HG03060 (cell line): Measurements from ENCODE around the gene UFC1.
A peak's percentile ranks its signal among the peaks of the same experiment; 100 is the strongest.

ENCODE experiments used
- ATAC-seq: cut with Tn5 transposase; IDR thresholded peaks from one replicate; pipeline ENCODE4 v1.9.1; 2021; ENCODE audit warnings: low read depth, moderate number of reproducible peaks; ENCODE audit not compliant: unreplicated experiment

UFC1 gene

DNA sequence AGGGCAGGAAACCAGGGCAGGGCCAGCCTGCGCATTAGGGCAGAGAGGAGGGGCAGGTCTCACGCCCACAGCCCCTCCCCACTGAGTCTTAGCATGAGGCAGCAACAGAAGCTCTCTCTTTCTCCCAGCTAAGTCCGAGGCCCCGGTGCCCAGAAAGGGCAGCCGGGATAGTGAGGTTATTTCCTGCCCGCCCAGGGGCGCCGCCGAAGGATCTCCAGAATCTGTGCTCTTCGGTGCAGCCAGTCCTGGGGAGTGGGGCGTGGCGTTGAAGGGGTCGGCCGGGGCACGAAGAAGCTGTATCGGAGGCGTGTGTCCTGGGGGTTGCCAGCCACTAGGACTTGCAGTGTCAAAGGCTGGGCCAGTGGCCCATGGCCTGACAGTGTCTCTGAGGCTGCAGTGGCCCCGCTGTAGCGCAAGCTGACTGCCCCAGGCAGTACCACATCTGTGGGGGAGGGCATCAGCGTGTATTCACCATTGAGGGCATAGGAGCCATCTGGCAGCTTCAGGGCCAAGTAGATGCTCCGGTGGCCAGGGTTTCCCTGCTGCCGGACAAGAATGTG is 37.3 kb downstream of the UFC1 start:
- ATAC-seq, result no peak

DNA sequence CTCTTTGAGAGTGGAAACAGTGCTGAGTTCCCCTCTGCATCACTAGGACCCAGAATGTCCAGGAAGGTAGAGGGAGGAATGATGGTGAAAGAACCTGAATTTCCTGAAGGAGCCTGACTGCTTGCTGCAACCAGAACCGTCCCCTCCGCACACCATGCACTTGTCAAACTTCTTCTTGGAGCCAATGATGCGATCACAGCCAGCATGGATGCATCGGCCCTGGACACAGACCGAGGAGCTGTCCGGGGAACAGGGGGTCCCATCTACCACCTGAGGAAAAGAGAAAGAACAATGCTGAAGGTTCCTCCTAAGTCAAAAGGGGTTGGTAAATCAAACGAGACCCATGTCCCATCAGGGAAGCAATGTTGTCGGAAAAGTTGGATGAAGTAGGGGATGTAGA is 38.2 kb downstream of the UFC1 start:
- ATAC-seq, result no peak

DNA sequence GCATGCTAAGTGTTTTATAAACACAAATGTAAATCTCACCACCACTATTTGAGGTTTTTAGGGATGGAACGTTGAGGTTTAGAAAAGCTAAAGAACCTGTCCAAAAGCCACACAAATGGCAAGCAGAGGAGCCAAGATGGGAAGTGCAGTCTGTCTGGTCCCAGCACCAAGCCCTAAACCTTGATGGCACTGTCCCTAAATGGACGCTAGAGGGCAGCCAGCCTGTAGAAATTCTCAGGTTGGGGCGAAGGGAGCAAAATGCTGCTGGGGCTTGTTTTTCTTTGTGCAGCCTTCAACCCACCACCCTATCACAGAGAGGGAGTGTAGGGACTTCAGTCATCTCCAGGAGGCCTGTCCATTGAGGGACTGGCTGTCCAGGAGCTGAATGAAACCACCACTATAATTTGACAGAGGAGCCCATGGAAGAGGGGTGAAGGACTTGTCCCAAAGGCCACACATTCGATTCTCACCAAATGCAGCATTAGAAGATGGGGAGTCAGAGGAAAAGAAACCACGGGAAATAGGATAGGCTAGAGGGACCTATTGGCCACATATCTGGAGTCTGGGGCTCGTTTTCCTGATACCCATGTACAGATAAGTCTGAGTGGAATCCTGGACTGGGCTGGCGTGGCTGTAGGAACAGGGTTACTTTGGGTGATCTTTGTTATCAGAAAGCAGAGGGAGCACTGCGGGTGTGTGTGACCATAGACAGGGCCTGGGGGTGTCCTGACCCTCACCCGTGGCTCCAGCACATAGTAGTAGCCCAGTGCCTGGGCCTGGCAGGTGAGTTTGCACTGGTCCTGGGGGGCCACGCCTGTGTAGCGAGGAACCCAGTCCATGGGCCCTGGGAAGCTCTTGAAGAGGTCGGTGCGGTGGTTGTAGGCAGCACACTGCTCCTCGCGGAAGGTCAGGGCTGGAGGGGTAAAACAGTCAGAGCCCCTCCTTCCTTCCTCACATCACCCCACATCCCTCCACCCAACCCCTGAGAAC is 39.0 kb downstream of the UFC1 start:
- no peak for ATAC-seq

DNA sequence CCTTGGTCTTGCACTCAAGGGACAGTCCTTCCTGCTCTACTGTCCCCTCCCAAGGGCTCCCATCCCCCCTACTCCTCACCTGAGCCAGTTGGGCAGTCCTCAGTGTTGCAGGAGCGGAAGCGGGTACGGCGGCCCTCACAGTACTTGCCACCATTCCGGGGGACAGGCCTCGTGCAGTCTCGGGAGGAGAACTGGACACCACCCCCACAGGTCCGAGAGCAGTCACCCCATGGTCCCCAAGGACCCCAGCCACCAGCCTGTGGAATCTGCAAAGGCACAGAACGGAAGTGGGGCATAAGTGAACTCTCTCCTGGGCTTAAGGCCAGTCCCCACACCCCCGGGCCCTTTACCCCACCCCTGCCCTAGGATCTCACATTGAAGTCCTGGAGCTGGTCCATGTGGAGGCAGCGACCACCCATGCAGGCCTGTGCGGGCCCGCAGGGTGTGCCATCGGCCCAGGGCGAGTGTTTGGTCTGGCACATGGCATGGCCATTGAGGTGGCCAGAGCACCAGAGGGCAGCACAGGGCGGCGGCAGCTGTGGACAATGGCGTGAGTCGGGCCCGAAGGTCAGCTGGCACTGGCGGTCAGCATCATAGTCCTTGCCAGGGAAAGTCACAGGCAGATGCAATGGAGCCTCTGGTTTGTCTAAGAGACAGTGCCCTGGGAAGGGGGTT is 39.9 kb downstream of the UFC1 start:
- no peak for ATAC-seq

DNA sequence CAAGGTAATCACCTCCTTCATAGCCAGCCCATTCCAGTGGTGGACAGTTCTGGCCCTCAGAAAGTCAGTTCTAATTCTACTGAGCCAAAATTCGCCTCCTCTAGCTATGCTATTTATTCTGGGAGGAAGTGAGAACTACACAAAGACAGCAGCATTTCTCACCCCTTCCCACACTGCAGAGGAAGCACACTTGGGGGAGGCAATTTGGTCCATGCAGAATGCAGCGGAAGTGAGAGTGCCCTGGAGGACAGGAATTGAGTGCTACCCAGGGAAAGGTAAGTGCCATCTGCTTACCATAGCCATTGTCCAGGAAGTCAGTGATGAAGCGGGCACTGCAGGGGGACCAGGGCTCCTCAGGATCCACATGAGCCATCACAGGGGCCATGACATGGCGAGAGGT is 41.4 kb downstream of the UFC1 start:
- ATAC-seq, result no peak

DNA sequence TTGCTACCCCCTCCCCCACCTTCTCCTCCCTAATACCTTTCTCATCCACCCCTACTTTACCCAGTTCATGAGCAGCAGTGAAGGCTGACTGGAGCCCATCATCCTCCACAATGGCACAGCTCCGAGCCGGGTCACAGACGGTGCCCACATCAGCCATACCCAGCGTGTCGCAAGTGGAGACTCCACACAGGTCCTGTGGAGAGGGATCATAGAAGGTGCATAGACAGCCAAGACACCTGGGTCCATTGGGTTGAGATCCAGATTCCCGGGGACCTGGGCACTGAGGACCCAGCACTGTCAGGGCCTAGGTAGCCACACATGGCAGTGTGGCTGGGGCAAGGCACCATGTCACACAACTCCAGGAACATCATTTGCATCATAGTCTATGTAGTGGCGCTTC is 42.3 kb downstream of the UFC1 start:
- ATAC-seq, result no peak

DNA sequence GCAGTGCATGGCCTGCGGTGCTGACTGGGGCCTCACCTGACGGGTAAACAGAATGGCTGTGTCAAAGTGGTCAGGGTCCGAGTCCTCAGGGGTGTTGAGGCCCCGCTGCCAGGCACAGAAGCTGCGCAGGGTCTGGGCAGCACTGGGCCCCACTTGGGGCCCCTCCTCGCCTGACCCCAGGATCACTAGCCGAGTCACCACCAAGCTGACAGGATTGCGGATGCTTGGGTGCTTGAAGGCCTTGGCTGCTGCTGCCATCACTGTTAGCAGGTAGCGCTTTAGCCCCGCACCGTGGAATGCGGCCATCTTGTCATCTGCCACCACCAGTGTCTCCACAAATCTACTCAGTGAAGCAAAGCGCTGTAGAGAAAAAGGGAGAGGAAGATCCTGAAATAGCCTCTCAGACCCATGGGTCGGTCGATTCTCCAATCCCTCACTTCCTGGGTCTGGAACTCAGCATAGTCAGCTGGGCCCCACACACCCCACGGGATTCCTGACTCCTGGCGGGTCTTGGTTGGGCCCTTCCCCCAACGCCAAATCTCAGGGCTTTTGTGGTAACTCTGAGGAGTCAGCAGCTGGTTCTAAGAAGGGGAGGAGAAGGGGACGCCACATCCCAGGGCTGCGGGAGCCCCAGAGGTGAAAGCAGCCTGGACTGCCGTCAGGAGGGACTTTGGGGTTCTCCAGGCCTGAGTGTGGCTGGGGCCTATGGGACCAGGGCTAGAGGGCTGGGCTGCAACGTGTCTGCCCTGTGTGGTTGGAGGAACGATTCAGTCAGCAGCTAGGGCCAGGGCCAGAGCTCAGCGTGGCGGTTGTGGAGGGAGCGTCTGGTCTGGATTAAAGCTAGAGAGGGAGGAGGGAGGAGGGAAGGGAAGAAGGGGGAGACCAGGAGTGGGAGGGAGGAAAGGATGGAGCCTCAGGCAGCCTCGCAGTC is 43.0 kb downstream of the UFC1 start:
- no peak for ATAC-seq

DNA sequence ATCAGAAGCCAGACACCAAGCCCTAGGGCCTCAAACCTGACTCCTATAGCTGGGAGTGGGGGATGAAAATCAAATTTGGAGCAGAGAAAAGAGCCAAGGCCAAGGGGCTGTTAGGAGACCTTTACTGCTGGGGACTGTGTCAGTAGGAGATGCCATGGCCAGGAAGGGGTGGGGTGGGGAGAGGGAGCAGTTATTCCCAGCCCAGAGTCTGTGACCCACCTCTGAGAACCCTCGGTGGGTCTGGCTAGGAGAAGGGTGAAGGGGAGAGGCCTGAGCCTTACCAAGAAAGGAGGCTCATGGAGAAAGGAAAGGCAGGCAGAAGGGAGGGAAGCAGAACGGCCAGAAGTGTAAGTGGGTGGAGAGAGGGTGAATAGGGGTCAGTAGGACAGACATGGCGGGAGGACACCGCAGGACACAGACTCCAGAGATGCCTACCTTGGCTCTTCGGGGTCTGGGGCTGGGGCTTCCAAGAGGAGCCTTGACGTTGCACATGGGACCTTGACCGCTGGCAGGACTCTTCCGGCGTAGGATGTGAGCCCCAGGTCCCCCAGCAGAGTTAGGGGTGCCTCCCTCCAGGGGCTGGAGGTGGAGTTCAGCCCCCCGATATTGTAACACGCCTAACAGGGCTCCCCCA is 43.9 kb downstream of the UFC1 start:
- no peak for ATAC-seq

DNA sequence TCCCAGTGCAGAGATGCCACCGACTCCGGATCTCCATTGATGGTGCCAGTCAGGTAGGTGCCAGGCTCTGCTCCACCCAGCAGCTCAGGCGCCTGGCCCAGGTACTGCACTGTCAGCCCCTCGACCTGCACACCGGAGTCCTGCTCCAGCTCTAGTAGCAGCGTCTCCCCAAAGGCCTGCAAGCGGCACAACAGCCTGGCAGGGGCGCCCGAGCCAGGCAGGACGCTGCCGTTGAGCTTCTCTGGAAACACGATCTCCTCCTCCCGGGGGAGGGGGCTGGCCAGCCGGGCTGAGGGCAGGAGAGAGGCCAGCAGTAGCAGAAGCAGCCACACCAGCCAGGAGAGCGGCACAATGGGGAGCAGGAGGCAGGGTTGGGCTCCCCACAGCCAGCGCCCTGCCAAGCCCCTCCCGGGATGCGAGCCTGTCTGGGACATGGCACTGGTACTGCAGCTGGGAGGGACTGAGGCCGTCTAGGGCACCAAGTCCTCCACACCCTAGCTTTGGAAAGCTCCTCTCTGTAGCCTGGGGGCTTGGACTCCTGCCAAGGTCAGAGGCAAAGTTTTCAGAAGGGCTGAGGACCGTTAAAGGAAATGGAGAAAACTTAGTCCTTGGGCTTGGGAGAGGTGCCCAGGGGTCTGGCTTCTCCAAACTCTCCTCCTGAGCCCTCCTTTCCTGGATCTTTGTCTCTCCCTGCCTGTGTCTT is 44.6 kb downstream of the UFC1 start:
- ATAC-seq, result no peak

DNA sequence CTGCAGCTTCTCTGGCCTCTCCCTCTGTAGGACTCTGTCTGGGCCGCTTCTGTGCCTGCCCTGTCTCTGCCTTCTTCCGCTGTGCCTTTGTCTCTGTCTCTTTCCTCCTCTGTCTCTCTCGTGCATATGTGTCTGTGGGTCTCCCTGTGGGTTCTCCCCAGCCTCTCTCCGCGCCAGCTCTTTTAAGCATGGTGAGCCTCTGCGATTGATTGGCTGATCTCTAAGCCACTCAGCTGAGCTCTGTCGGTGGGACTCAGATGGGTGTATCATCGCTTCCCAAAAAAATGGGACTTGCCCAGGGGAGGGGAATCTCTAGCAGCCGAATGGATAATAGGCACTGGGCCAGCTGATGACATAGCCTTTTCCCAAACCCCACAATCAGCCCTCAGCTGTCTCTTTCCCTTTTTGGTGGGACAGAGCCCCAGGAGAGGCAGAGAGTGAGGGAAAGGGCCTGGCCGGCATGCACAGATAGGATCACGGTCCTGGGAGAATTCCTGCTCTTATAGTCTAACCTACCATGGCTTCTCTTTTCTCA is 45.2 kb downstream of the UFC1 start, which contains the start of gene ADAMTS4:
ADAMTS4 (minus strand) TSS at position 158 of the 535 bp plus-strand sequence. CDS start 427 bp downstream, outside the sequence.
- ATAC-seq, result no peak

DNA sequence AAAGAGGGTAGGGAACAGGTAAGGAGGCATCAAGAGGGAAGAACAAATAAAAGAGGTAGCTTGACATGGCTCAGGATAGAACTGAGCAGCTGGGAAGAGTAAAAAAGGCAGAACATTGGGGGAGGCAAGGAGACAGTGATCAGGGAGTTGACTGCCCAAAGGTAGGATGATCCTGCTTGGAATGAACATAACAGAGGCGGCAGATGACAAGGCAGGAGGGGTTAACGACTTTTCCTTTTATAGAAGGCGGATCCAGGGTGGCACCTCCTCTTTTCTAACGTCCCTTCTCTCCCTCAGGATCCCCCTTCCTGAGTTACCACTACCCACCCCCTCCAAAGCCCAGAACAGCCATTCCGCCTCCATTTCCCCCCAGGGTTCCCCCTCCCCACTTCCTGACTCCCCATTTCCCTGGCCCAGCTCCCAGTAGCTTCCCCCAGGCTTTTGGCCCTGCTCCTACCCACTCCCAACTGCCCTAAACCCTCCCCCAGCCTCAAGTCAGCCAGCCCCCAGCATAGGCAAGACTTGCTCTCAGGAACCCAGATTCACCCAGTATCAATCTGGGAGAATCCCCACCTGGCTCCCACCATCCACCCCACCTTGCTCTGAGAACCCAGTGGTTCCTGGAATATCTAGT is 45.8 kb downstream of the UFC1 start:
- no peak for ATAC-seq

DNA sequence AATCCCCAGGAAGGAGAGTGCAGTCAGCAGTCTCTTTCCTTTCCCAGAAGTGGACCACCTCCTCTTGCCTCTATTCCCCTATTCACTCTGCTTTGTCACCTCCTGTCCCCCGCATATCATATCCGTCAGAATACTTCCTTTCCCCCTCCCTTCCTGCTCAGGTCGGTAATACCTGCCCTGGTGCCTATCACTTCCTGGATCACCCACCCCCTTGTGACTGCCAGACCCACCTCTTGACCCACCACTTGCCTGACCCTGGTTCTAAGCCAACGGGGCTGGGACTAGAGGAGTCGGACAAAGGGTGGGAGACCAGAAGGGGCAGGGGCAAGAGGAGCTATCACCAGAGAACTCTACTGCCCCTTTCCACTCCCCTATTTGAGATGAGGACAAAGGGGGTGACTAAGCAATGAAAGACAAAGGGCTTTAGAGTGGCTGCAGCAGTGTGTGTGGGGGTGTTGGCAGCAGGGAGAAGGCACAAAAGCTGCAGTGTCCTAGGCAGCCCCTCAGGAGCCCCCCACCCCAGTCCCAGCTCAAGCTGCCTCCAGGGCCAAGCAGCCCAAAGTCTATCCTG is 46.7 kb downstream of the UFC1 start:
- no peak for ATAC-seq

DNA sequence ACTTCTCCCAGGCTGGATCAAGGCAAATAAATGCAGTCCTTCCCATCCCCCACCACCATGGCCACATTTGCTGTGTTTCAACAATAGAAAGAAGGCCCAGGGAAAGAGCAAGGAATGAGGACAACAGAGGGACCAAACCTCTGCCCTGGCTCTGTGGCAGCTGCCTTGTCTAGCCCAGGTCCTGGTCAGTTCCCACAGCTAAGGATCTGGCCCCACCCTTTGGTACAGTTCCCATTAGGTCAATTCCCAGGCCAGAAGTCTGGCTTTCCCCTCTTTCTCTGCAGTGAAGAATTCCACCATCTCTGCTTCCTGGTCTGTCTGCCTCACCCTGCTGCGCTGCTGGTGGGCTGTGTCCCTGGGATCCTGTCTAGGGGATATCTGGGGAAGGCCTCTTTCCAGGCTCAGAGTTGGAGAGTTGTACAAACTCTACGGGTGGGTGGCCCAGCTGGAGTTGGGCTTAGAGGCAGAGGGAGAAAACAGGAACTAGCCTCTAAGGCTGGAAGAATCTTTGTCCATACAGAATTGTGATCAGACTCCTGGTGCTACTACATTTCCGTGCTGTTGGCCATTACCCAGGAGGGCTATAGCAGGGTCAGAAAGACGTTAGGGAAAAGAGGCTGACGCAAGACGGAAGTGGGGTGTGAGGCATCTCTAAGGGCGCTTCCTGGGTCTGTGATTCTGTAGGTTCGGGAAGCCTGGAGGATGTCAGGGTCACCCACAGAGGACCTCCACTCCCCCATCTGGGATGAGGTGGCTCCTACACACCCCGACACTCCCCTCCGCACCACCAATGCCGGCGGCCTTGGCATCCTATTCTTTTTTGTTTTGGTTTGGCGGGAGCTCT is 47.4 kb downstream of the UFC1 start:
- ATAC-seq, result no peak

DNA sequence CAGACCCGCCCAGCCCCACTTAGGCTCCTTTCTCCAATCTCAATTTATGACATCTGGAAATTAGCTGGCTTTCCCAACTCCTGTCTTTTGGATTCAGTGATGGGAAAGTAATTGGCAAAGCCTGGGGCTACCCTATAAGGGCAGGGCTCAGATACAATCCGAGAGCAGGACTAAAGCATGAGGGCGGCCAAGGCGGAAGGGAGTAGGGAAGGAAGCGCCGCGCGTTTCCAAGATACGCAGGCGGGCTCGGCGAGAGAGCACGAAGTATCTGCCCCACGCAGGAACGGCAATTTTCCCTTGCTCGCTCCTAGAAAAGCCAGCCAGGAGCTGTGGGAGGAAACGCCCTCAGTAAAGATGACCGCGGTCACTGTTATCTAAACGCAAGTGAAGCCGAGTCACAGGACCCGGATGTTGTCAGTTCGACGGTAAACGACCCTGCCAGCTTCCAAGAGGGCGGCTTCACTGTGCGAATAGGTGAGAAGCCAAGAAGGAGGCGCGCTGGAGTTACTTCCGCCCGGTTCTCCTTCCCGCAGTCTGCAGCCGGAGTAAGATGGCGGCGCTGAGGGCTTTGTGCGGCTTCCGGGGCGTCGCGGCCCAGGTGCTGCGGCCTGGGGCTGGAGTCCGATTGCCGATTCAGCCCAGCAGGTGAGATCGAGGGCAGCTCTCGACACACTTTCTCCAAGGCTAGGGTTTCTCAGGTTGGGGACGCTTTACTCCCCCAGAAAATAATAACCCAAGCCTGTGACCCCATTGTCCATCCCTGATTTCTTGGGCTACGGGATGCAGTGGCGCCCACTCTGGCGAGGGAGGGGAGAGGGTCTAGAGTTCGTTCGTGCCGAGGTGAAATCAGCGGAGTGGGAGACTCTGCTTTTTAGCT is 48.3 kb downstream of the UFC1 start, which contains the start of gene NDUFS2:
NDUFS2 (plus strand) TSS at position 532 of the 877 bp plus-strand sequence; CDS start at position 551, 19 bp downstream.
- ATAC-seq, result peak; percentile 85

DNA sequence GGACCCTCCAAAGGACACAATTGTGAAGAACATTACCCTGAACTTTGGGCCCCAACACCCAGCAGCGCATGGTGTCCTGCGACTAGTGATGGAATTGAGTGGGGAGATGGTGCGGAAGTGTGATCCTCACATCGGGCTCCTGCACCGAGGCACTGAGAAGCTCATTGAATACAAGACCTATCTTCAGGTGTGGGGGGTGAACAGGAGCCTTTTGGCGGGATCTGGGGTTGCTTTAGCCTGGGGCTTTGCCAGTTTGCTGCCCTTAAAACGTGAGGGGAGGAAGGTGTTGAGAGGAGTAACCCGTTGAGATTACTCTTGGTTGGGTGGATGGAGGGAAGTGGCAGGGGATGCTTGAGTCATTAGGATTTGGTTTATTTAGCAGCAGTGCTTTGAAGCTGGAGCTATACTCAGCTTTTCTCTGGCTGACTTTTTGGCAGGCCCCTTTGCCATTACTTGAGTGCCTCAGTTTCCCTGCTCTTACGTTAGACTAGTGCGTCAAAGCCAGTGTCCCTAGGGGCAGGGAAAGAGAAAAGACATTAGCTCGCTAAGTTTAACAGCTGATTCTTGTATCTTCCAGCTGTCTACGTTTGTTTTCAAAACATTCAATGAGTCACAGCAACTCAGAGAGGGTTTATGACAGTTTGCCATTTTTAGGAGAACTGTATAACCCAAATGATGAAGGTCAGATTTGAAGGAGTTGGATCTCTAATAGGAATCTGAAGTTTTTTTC is 52.8 kb downstream of the UFC1 start:
- no peak for ATAC-seq
